Esophagus squamous epithelium (tissue), 4 donors: ENCODE data around the gene CDH19.

Experiments used
- POLR2A ChIP-seq, 4 donors: fragments of 450-650 bp; IDR thresholded peaks; one replicate each; pipeline ENCODE4 v1.6.1; 2017; ENCODE audit warnings: antibody characterized with exemption in 4 of 4, mild to moderate bottlenecking in 4 of 4, moderate library complexity in 3 of 4
- TF ChIP-seq, protein P1 (sequence below), 6 experiments: fragments of 450-650 bp in 4 of 6; fragments of 200-600 bp in 2 of 6; sonication (generic) in 2 of 6; IDR thresholded peaks; one replicate each; pipeline ENCODE4 v1.5.1; 2016 to 2019; ENCODE audit warnings: antibody characterized with exemption in 6 of 6, mild to moderate bottlenecking in 4 of 6, moderate library complexity in 4 of 6

DNA sequence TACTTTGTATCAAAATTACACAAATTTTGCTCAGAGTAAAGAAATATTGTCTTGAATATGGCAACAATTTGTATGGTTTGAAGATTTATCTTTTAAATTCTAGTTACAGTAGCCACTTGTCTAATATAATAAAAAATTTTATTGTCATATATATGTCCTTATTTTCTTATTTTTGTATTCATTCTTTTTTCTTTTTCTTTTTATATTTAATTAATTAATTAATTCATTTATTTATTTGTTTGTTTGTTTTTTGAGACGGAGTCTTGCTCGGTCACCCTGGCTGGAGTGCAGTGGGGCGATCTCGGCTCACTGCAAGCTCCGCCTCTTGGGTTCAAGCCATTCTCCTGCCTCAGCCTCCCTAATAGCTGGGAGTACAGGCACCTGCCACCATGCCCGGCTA is 3.7 kb upstream of the CDH19 start:
- TF ChIP-seq, protein P1, sequence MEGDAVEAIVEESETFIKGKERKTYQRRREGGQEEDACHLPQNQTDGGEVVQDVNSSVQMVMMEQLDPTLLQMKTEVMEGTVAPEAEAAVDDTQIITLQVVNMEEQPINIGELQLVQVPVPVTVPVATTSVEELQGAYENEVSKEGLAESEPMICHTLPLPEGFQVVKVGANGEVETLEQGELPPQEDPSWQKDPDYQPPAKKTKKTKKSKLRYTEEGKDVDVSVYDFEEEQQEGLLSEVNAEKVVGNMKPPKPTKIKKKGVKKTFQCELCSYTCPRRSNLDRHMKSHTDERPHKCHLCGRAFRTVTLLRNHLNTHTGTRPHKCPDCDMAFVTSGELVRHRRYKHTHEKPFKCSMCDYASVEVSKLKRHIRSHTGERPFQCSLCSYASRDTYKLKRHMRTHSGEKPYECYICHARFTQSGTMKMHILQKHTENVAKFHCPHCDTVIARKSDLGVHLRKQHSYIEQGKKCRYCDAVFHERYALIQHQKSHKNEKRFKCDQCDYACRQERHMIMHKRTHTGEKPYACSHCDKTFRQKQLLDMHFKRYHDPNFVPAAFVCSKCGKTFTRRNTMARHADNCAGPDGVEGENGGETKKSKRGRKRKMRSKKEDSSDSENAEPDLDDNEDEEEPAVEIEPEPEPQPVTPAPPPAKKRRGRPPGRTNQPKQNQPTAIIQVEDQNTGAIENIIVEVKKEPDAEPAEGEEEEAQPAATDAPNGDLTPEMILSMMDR (IDR thresholded peaks at IDR 0.05): no peak
- TF ChIP-seq POLR2A (IDR thresholded peaks at IDR 0.05): no peak
